PFSK-1 (cell line): ENCODE results near the gene FUBP3.

Experiments
- POLR2AphosphoS5 ChIP-seq: IDR thresholded peaks from 2 replicates; pipeline ENCODE4 v1.6.1; 2012; ENCODE audit warnings: low read depth, mild to moderate bottlenecking, control low read depth, low read length, moderate library complexity
- SIN3A ChIP-seq: IDR thresholded peaks from 2 replicates; pipeline ENCODE4 v1.6.1; 2012; ENCODE audit warnings: mild to moderate bottlenecking, low read length, moderate library complexity, borderline replicate concordance; ENCODE audit not compliant: insufficient read depth

GRCh38 chr9:130659699-130660248 is 80.4 kb downstream of the FUBP3 start:
- TF ChIP-seq SIN3A (no peak), POLR2AphosphoS5 (no peak)
